NT2/D1 (cell line): ENCODE results near the gene MCHR1.

Source experiments
- YY1 ChIP-seq: IDR thresholded peaks from 2 replicates; pipeline ENCODE4 v1.6.1; 2011; ENCODE audit not compliant: insufficient read length, insufficient read depth
- ZNF274 ChIP-seq: IDR thresholded peaks from 2 replicates; pipeline ENCODE4 v1.6.1; 2011; ENCODE audit warnings: mild to moderate bottlenecking, low read depth, low read length

DNA sequence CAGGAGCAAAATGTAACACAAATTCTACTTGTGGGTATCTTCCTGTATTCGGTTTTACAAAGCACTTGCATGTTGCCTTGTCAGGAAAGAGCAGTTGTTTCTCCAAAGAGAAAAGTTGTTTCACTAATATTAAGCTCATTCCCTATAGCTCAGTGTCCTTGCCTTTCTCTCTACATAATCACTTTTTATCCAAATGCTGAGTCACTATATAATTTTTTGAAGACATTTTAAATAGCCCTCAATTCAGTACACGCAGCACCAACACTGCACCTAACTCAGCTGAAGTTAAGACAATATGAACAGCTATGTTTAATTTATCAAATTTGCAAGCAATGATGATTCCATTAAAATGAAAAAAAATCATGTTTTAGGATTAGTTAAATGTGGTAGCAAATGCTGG lies 28.2 kb upstream of the MCHR1 start:
- TF ChIP-seq YY1 (no peak), ZNF274 (no peak)
